ELF-1 (cell line): ENCODE data around the gene TBC1D32.
"Not testable (repeated sequence)": the region's sequence is repeated elsewhere in the genome, so short reads cannot be mapped to it uniquely, and the experiment has no call there.

ENCODE experiments used
- DNase-seq: peaks from one replicate; pipeline ENCODE4 v3.0.0-alpha.2; 2016; ENCODE audit warnings: low read depth, low spot score

Gene TBC1D32, protein sequence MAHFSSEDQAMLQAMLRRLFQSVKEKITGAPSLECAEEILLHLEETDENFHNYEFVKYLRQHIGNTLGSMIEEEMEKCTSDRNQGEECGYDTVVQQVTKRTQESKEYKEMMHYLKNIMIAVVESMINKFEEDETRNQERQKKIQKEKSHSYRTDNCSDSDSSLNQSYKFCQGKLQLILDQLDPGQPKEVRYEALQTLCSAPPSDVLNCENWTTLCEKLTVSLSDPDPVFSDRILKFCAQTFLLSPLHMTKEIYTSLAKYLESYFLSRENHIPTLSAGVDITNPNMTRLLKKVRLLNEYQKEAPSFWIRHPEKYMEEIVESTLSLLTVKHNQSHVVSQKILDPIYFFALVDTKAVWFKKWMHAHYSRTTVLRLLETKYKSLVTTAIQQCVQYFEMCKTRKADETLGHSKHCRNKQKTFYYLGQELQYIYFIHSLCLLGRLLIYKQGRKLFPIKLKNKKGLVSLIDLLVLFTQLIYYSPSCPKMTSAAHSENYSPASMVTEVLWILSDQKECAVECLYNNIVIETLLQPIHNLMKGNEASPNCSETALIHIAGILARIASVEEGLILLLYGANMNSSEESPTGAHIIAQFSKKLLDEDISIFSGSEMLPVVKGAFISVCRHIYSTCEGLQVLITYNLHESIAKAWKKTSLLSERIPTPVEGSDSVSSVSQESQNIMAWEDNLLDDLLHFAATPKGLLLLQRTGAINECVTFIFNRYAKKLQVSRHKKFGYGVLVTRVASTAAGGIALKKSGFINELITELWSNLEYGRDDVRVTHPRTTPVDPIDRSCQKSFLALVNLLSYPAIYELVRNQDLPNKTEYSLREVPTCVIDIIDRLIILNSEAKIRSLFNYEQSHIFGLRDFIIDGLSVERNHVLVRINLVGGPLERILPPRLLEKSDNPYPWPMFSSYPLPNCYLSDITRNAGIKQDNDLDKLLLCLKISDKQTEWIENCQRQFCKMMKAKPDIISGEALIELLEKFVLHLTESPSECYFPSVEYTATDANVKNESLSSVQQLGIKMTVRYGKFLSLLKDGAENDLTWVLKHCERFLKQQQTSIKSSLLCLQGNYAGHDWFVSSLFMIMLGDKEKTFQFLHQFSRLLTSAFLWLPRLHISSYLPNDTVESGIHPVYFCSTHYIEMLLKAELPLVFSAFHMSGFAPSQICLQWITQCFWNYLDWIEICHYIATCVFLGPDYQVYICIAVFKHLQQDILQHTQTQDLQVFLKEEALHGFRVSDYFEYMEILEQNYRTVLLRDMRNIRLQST

DNA sequence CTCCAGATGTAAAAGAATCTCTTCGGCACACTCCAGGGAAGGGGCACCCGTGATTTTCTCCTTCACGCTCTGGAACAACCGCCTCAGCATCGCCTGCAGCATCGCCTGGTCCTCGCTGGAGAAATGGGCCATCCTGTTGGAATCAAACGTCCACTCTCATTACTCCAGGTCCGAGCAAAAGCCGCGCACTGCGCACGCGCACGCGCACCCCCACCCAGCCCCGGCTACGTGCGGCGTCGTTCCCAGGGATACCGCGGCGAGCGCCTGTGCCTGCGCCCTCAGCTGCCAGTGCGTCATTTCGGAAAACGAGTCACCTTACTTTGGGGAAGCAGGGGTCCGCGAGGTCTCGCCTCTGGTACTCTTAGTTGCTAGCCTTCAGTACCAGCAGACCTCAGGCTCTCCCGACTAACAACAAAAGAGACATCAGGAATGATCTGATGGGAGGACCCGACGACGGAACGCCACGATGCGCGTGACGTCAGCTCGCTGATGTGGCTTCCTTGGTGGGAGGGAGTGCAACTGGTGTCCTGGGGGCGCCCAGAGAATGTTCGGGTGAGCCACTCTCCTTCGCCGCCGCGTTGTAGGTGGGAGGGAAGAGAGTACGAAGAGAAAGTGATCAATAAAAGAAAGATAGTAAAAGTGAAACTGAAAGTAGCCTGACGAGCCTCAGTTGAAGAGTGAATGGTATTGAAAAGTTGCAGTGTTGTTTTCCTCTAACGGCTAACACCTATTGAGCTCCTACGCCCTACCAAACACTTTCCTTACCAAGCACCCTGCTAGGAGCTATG is at the start of gene TBC1D32:
Gene TBC1D32 (minus strand): TSS at position 182 of the 788 bp plus-strand sequence. CDS start 50 bp downstream, at position 132.
- DNase-seq: peak; percentile 96

DNA sequence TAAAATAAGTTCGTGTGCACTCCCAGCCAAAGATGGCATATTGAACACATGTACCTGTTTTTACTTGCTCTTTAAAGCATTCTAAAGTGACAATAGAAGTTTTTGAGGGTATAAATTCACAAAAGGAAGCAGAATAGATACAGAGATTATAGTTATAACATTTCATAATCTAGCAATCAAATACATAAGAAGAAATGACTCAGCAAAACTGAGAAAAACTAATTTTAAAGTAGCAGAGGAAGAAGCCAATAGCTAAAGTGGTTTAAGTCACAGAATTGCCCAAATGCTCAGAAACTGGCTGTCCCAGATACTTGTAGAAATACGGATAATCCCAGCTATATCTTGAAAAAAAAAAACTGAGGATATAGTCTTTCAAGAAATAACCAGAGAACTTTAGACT is 49.2 kb upstream of the TBC1D32 start:
- no peak for DNase-seq

DNA sequence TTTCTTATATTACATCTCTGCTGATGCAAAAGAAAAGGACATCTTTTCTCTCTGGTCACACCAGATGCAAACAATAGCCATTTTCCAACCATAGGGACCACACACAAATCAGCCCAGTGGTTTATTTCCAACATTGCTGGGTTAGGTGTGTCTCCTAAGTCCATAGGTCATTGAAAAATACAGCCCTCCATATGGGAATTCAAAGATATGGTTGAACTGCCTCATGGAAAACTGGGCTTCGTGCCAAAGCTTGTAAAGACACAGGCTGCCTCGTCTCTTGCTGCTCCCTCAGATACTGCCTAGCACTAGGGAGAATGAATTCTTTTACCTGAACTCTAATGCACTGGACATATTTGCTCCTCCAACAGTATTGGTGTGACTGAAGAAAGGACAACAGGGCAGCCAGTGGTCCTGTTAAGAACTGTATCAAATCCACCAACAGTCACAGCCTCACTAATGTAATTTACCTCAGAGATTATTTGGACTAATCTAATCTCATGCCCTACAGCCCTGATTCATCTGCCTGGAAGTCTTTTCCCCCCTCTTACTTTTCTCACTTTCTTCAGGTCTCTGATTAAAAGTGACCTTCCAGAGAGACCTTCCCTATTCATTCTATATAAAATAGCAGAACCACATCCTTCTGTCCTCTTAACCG is 48.3 kb upstream of the TBC1D32 start:
- no peak for DNase-seq

DNA sequence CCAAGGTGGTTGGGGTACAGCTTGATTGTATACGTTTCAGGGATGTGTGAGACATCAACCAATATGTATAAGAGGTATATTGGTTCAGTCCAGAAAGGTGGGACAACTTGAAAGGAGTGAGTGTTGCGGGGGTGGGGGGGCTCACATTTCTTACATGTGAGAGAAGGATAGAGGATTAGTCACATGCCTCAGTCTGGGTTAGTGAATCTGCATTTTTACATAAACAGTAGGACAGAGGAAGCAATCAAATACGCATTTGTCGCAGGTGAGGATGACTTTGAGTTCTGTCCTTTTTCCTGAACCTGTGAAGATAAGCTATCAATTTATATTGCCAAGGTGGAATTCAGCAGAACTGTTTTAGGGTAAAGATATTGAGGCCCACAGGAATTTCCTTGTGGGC is 42.1 kb upstream of the TBC1D32 start:
- no peak for DNase-seq

DNA sequence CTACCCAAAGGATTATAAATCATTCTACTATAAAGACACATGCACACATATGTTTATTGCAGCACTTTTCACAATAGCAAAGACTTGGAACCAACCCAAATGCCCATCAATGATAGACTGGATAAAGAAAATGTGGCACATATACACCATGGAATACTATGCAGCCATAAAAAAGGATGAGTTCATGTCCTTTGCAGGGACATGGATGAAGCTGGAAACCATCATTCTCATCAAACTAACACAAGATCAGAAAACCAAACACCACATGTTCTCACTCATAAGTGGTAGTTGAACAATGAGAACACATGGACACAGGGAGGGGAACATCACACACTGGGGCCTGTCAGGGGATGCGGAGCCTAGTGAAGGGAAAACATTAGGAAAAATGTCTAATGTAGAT is 39.9 kb upstream of the TBC1D32 start:
- not testable (repeated sequence) for DNase-seq

GRCh38 chr6:121365536-121366521 is 31.5 kb upstream of the TBC1D32 start:
- no peak for DNase-seq

DNA sequence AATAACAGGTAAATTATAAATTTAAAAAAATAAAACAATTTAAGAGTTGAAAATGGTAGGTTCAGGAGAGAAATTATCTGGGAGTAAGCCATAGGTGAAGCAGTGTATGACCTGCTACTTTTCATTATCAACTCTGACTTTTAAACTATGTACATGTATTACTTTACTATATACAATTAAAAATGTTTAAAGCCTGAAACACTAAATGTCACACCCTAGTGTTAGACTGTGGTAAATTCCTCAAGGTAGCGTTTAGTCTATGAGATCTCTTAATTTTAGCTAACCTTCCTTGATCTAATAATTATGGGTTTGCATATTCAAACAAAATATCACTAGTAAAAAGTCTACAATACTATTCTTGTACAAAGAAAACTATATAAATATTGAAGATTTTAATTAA is 22.3 kb upstream of the TBC1D32 start:
- no peak for DNase-seq

DNA sequence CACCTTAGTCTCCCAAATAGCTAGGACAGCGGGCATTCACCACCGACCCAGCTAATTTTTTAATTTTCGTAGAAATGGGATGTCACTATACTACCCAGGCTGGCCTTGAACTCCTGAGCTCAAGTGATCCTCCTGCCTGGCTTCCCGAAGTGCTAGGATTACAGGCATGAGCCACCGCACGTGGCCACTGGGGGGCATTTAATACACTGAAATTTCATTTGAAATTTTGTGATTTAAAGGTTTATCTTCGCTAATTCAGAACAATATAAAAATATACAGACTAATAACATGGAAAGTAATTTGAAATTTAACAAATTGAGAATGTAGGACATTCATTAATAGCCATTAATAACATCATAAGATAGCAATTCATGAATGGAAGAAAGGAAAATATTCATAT is 20.5 kb upstream of the TBC1D32 start:
- DNase-seq: no peak

- DNase-seq: no peak
Measured at GRCh38 chr6:121352941-121353340, 18.7 kb upstream of the TBC1D32 start.

- DNase-seq: no peak
Measured at GRCh38 chr6:121351916-121352315, 17.6 kb upstream of the TBC1D32 start.

- no peak for DNase-seq
Measured at GRCh38 chr6:121349596-121349995, 15.3 kb upstream of the TBC1D32 start.

GRCh38 chr6:121347484-121347883 is 13.2 kb upstream of the TBC1D32 start:
- DNase-seq: no peak

DNA sequence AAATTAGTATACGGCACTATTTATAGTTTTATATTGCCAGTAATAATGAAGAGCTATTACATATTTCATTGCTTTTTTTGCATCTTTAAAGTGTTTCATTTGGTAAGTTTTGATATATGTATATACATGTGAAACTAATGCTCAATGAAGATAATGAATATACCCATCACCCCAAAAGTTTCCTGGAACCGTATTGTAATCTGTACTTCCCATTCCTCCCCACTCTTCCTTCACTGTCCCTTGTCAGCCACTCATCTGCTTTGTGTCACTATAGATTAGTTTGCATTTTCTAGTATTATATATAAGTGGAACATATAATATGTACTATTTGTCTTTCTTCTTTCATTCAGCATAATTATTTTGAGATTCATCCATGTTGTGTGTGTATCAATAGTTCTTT is 10.3 kb upstream of the TBC1D32 start:
- no peak for DNase-seq

- DNase-seq: no peak
Measured at GRCh38 chr6:121339639-121340226, 5.5 kb upstream of the TBC1D32 start.

GRCh38 chr6:121338956-121339355 is 4.7 kb upstream of the TBC1D32 start:
- no peak for DNase-seq

- DNase-seq: no peak
Measured at GRCh38 chr6:121338366-121338765, 4.1 kb upstream of the TBC1D32 start.

DNA sequence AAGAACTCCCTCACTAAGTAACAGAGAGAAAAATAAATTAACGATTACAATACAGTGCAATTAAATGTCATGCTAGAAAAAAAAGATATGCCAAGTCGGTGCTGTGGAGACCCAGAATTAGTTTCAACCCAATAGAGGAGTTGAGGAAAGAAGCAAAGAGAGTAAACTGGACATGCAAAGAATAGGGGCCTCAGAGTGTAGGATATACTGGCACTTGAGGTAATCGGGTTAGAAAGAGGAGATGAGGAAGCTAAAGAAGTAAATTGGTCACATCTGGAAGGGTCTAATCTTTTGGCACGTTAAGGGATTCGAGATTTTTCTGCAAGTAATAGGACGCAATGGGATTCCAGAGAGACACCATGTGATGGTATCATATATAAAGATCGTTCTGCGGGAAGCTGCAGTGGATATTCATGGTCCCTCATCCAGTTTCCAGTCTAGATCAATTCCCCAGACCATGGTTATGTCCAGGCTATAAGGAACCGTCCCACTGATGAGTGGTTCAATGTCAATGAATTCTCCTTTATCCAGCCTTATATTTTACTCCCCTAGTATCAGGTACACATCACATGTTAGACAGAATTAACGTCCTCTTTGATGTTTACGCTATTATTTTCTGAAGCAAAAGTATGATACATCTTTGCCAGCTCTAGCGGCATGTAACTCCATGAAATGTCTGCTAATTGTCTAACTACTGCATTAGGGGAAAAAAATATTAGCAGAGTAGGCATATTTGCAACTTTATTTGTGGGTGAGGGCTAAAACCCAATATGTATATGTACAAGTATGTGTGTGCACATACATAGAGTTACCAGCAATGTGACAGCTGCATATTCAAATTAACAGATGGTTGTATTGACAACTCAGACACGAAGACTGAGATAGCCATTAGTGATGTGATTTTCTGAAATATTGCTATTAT is 1.1 kb upstream of the TBC1D32 start:
- no peak for DNase-seq

DNA sequence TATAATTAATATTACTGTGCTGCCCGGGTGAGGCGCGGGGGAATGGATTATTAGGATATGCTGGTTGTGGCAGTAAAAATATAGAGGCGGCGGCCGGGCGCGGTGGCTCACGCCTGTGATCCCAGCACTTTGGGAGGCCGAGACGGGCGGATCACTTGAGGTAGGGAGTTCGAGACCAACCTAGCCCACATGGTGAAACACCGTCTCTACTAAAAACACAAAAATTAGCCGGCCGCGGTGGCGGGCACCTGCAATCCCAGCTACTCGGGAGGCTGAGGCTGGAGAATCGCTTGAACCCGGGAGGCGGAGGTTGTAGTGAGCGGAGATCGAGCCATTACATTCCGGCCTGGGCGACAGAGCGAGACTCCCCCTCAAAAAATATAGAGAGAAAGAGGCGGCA is 586 bp downstream of the TBC1D32 start:
- DNase-seq: peak; percentile 19
